Stimulated activated naive CD8-positive, alpha-beta T cell treated with anti-CD3 and anti-CD28 coated beads, Interleukin-15, Interleukin-2, amounts not matched to agents 100 ng/mL and 50 ng/mL, for 24 hours (primary cell): ENCODE results near the gene PCNX1.

ENCODE experiments used
- H3K27ac Mint-ChIP-seq: one replicate; pipeline ENCODE4 v1.8.0; 2021; ENCODE audit warnings: mild to moderate bottlenecking, mixed read lengths
- H3K27me3 Mint-ChIP-seq: one replicate; pipeline ENCODE4 v1.8.0; 2021; ENCODE audit warnings: mixed read lengths
- H3K36me3 Mint-ChIP-seq: one replicate; pipeline ENCODE4 v1.8.0; 2021; ENCODE audit warnings: low read depth, mixed read lengths
- H3K4me1 Mint-ChIP-seq: one replicate; pipeline ENCODE4 v1.8.0; 2021; ENCODE audit warnings: low read depth, mixed read lengths
- H3K4me3 Mint-ChIP-seq: one replicate; pipeline ENCODE4 v1.8.0; 2021; ENCODE audit warnings: mild to moderate bottlenecking, mixed read lengths
- H3K9me3 Mint-ChIP-seq: one replicate; pipeline ENCODE4 v1.8.0; 2021; ENCODE audit warnings: mixed read lengths

Gene PCNX1

DNA sequence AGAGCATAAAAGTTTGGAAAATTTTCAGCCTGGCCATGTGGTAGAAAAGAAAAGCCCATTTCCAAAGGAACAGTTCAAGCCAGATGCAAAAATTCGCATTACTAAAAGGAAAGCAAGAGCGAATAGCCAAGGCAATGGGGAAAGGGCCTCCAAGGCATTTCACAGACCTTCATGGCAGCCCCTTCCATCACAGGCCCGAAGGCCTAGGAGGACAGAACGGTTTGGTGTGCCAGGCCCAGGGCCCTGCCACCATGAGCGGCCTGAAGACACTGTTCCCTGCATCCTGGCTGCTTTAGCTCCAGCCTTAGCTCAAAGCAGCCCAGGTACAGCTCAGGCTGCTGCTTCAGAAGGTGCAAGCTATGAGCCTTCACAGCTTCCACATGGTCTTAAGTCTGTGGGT lies 243.5 kb downstream of the PCNX1 start:
- Mint-ChIP-seq H3K9me3 (peaks cover 18% of the 10 kb centered on the region), H3K4me3 (no peak overlapping the region), H3K4me1 (peaks cover 8% of the 10 kb centered on the region), H3K36me3 (peaks cover 12% of the 10 kb centered on the region), H3K27ac (no peak overlapping the region), H3K27me3 (no peaks in the 10 kb centered on the region)

DNA sequence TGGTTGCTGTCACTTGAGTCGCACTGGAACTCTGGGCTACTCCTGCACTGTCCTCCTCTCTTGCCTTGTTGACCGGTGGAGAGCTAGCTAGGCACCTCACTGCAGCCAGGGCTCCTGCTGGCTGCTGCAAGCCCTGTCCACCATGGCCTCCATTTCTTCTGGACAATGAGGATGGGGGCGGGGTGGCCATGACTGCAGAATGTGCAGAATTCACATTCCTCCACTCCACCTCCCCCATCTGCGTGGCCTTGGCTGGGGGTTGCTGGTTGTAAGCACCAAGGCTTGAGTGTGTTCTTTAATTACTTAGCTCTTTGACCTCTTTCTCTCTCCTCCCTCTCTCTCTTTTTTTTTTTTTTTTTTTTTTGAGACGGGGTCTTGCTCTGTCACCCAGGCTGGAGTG lies 248.5 kb downstream of the PCNX1 start:
- no peak overlapping the region for H3K27ac Mint-ChIP-seq
- H3K4me3 Mint-ChIP-seq = no peak overlapping the region
- H3K27me3 Mint-ChIP-seq = no peaks in the 10 kb centered on the region
- no peaks in the 10 kb centered on the region for H3K4me1 Mint-ChIP-seq
- peaks cover 4% of the 10 kb centered on the region for H3K36me3 Mint-ChIP-seq
- H3K9me3 Mint-ChIP-seq = no peaks in the 10 kb centered on the region

DNA sequence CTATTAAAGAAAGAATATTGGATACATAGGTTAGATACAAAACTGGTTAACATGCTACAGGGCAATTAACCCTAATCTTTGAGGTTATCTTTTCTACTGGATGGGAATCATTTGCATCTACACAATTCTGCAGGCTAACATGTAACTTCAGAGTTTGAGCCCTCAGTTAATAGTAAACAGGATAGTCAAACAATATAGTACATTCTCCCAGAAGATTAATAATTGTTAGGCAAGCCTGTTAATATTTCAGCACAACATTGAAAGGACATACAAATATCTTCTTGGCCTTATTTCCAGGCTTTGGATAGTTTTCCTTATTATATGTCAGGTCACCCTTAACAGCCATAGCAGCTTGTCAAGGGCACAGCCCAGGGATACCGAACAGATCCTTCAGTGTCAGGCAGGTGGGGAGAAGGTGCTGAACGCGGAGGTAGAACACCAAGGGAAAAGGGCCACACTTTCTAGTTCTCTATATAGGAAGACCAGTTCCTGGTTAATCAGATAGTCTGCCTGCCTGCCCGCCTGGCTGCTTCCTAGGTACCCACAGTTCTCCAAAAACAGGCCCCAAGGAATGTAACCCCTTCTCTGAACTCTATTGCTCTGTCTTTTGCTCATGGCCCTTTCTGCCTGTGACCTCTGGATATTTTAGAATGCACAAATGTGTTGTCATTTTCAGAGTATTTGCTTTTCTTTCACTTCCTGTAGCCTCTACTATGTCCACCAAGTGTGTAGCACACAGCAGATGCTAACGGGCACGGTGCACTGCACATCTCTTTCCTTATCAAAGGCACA lies 256.0 kb downstream of the PCNX1 start:
- peaks cover 5% of the 10 kb centered on the region for H3K4me1 Mint-ChIP-seq
- H3K27ac Mint-ChIP-seq = no peak overlapping the region
- no peaks in the 10 kb centered on the region for H3K9me3 Mint-ChIP-seq
- H3K4me3 Mint-ChIP-seq = no peak overlapping the region
- H3K27me3 Mint-ChIP-seq = peaks cover 8% of the 10 kb centered on the region
- no peaks in the 10 kb centered on the region for H3K36me3 Mint-ChIP-seq

DNA sequence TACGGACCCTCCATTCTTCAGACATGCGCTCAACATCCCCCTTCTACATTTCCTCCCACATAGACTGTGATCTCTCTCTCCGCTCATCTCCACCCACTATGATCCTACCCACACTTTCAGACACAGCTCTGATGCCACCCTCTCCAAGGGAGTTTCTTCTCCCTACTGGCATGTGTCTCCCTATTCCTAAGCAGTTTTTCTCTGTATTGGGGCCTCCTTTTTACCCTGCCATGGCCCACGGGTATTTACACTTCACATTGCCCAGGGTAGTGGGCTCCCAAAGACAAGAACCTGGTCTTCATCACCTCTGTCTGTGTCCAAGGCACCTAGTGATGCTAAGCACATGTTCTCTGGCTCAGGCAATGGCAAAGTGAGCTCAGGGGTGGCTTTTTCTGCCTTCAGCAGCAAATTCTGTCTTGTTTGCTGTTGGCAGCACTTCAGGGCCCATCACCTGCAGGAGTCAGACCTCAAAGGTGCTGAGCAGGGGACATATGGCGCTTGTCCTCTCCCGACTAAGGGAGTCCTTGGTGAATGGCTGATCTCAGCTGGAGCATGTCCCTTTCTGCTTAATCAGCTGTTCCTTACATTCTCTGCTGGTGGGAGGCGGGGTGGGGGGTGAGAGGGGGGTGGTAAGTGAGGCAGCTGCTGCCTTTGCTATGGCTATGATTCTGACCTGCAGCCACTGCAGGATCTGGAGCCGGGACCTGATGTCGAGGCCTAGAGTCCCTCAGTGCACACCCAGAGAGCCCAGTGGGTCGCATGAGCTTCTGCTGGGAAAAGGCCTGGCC lies 256.8 kb downstream of the PCNX1 start:
- H3K27ac Mint-ChIP-seq = no peak overlapping the region
- peaks cover 13% of the 10 kb centered on the region for H3K4me1 Mint-ChIP-seq
- H3K4me3 Mint-ChIP-seq = no peak overlapping the region
- H3K9me3 Mint-ChIP-seq = no peaks in the 10 kb centered on the region
- peaks cover 15% of the 10 kb centered on the region for H3K27me3 Mint-ChIP-seq
- H3K36me3 Mint-ChIP-seq = no peaks in the 10 kb centered on the region
